GM19452 (cell line): ENCODE data around the gene UBE2U.

Experiments
- ATAC-seq: cut with Tn5 transposase; IDR thresholded peaks from one replicate; pipeline ENCODE4 v1.9.1; 2021; ENCODE audit not compliant: unreplicated experiment

Gene UBE2U

GRCh38 chr1:64203420-64203819 lies at the start of gene UBE2U:
TSS of gene UBE2U (plus strand) at chr1:64203623. CDS start at chr1:64204051, 428 bp downstream.
- no peak for ATAC-seq

GRCh38 chr1:64155278-64155677 lies 48.1 kb upstream of the UBE2U start:
- no peak for ATAC-seq

- ATAC-seq, result no peak
Measured at GRCh38 chr1:64161357-64161941, 42.0 kb upstream of the UBE2U start.

- ATAC-seq, result no peak
Measured at GRCh38 chr1:64162151-64162550, 41.3 kb upstream of the UBE2U start.

GRCh38 chr1:64162804-64163203 lies 40.6 kb upstream of the UBE2U start:
- no peak for ATAC-seq

- no peak for ATAC-seq
Measured at GRCh38 chr1:64163431-64163830, 40.0 kb upstream of the UBE2U start.

- ATAC-seq, result no peak
Measured at GRCh38 chr1:64163970-64164369, 39.5 kb upstream of the UBE2U start.

GRCh38 chr1:64166629-64167028 lies 36.8 kb upstream of the UBE2U start:
- ATAC-seq, result no peak

GRCh38 chr1:64167176-64167575 lies 36.2 kb upstream of the UBE2U start:
- no peak for ATAC-seq

GRCh38 chr1:64171246-64171645 lies 32.2 kb upstream of the UBE2U start:
- no peak for ATAC-seq

- ATAC-seq, result peak; percentile 77
Measured at GRCh38 chr1:64171797-64172281, 31.6 kb upstream of the UBE2U start.

GRCh38 chr1:64172458-64172983 lies 30.9 kb upstream of the UBE2U start:
- no peak for ATAC-seq

GRCh38 chr1:64173336-64173940 lies 30.0 kb upstream of the UBE2U start:
- ATAC-seq, result no peak

- no peak for ATAC-seq
Measured at GRCh38 chr1:64175639-64176038, 27.8 kb upstream of the UBE2U start.

GRCh38 chr1:64176659-64177058 lies 26.8 kb upstream of the UBE2U start:
- no peak for ATAC-seq

GRCh38 chr1:64179588-64179987 lies 23.8 kb upstream of the UBE2U start:
- no peak for ATAC-seq

- ATAC-seq, result no peak
Measured at GRCh38 chr1:64182207-64182606, 21.2 kb upstream of the UBE2U start.

GRCh38 chr1:64183395-64184002 lies 19.9 kb upstream of the UBE2U start:
- ATAC-seq, result no peak

- ATAC-seq, result no peak
Measured at GRCh38 chr1:64184003-64184440, 19.4 kb upstream of the UBE2U start.

- ATAC-seq, result no peak
Measured at GRCh38 chr1:64186138-64186897, 17.1 kb upstream of the UBE2U start.

GRCh38 chr1:64186898-64187280 lies 16.5 kb upstream of the UBE2U start:
- no peak for ATAC-seq
